SK-N-SH (cell line): ENCODE measurements around the gene TBX21. TPM values are rescaled to one million over a fixed set of nuclear protein-coding genes. Genes with fewer than 3 reads are reported as not detected.

Source experiments
- CTCF ChIA-PET: fragments of 300-600, 350-600 bp; formaldehyde crosslinking; extraction: SDS; loops from one replicate; lab custom pipeline; 2021; lab: Yijun Ruan, JAX
- POLR2A ChIA-PET: fragments of 350-600 bp; sonication (Branson Sonifier 250); formaldehyde crosslinking; extraction: SDS; loops from one replicate; lab custom pipeline; 2020; ENCODE audit warnings: antibody characterized with exemption, inconsistent platforms; lab: Yijun Ruan, JAX
- DNase-seq: peaks from one replicate; pipeline ENCODE4 v3.0.0; 2012
- H2AFZ ChIP-seq: fragments of 200-600 bp; sonication (generic); 2 replicates; pipeline ENCODE4 v1.8.1; 2016; ENCODE audit warnings: antibody characterized with exemption, mild to moderate bottlenecking, low read depth
- H3F3A ChIP-seq: fragments of 200-600 bp; sonication (generic); replicated peaks from 2 replicates; pipeline ENCODE3; 2016; ENCODE audit warnings: antibody characterized with exemption, mild to moderate bottlenecking; ENCODE audit not compliant: insufficient read depth
- H3K27ac ChIP-seq, 2 experiments: fragments of 200-500 bp in 1 of 2; fragments of 200-600 bp in 1 of 2; sonication (Bioruptor generic) in 1 of 2; sonication (generic), shearing (Covaris generic) in 1 of 2; 2 replicates each; pipeline versions ENCODE4 v1.5.1 to v1.6.1; 2014 to 2016; ENCODE audit warnings: low read depth in 2 of 2, inconsistent platforms in 1 of 2, low read length in 1 of 2, mild to moderate bottlenecking in 1 of 2, mixed read lengths in 1 of 2
- H3K27me3 ChIP-seq: fragments of 200-600 bp; sonication (generic), shearing (Covaris generic); 2 replicates; pipeline ENCODE4 v1.6.1; 2016; ENCODE audit warnings: mixed run types; ENCODE audit not compliant: insufficient read depth
- H3K36me3 ChIP-seq, 2 experiments: fragments of 200-500 bp in 1 of 2; fragments of 200-600 bp in 1 of 2; sonication (Bioruptor generic) in 1 of 2; sonication (generic) in 1 of 2; replicated peaks in 1 of 2; 2 replicates each; pipeline versions ENCODE3 to v1.5.1; 2014 to 2016; ENCODE audit warnings: low read length in 1 of 2, mild to moderate bottlenecking in 1 of 2; ENCODE audit not compliant: insufficient read depth in 2 of 2, control insufficient read depth in 1 of 2
- H3K4me1 ChIP-seq, 2 experiments: fragments of 200-500 bp in 1 of 2; fragments of 200-600 bp in 1 of 2; sonication (Bioruptor generic) in 1 of 2; sonication (generic), shearing (Covaris generic) in 1 of 2; 2 replicates each; pipeline versions ENCODE4 v1.5.1 to v1.6.1; 2014 to 2016; ENCODE audit warnings: low read depth in 1 of 2, low read length in 1 of 2, mixed run types in 1 of 2; ENCODE audit not compliant: insufficient read depth in 2 of 2, control insufficient read depth in 1 of 2
- H3K4me2 ChIP-seq: fragments of 200-600 bp; sonication (generic), shearing (Covaris generic); 2 replicates; pipeline ENCODE4 v1.6.1; 2017; ENCODE audit warnings: mixed run types
- H3K4me3 ChIP-seq, 2 experiments: fragments of 200-500 bp in 1 of 2; fragments of 200-600 bp in 1 of 2; sonication (Bioruptor generic) in 1 of 2; sonication (generic), shearing (Covaris generic) in 1 of 2; 2 replicates each; pipeline versions ENCODE4 v1.5.1 to v1.8.1; 2014 to 2016; ENCODE audit warnings: low read depth in 2 of 2, inconsistent platforms in 1 of 2, low read length in 1 of 2, mild to moderate bottlenecking in 1 of 2, mixed read lengths in 1 of 2, moderate library complexity in 1 of 2
- H3K79me2 ChIP-seq: fragments of 200-600 bp; sonication (generic); 2 replicates; pipeline ENCODE4 v1.8.1; 2017; ENCODE audit warnings: mild to moderate bottlenecking; ENCODE audit not compliant: insufficient read depth
- H3K9ac ChIP-seq: fragments of 200-600 bp; sonication (generic); 2 replicates; pipeline ENCODE4 v1.6.1; 2017; ENCODE audit warnings: mixed run types
- H3K9me2 ChIP-seq: fragments of 200-600 bp; sonication (generic); 2 replicates; pipeline ENCODE4 v1.6.1; 2017; ENCODE audit warnings: mixed run types
- H3K9me3 ChIP-seq: fragments of 200-600 bp; sonication (generic); 2 replicates; pipeline ENCODE4 v1.6.1; 2017; ENCODE audit warnings: mixed run types, mild to moderate bottlenecking, moderate library complexity
- H4K20me1 ChIP-seq: fragments of 200-600 bp; sonication (generic); 2 replicates; pipeline ENCODE4 v1.6.1; 2017; ENCODE audit warnings: mild to moderate bottlenecking, mixed run types; ENCODE audit not compliant: insufficient read depth
- CTCF ChIP-seq: fragments of 200-600 bp; sonication (generic); IDR thresholded peaks from 2 replicates; pipeline ENCODE4 v1.6.1; 2017; ENCODE audit warnings: antibody characterized with exemption, mild to moderate bottlenecking, moderate library complexity
- EP300 ChIP-seq, 2 experiments: IDR thresholded peaks; 2 replicates each; pipeline versions ENCODE4 v1.4.0 to v1.6.1; 2012; ENCODE audit warnings: borderline replicate concordance in 1 of 2, low read depth in 1 of 2, low read length in 1 of 2
- EZH2phosphoT487 ChIP-seq: fragments of 200-600 bp; sonication (generic); IDR thresholded peaks from 2 replicates; pipeline ENCODE4 v1.6.1; 2017; ENCODE audit warnings: low read depth, mixed run types, mild to moderate bottlenecking, antibody characterized with exemption, moderate library complexity, borderline replicate concordance
- FOXM1 ChIP-seq: IDR thresholded peaks from 2 replicates; pipeline ENCODE4 v1.4.0; 2012; ENCODE audit warnings: low read depth, mild to moderate bottlenecking
- GATA2 ChIP-seq: sonication (generic); formaldehyde crosslinking; IDR thresholded peaks from 2 replicates; pipeline ENCODE4 v1.5.0; 2020; ENCODE audit warnings: mild to moderate bottlenecking, missing genetic modification reagents
- JUND ChIP-seq: IDR thresholded peaks from 2 replicates; pipeline ENCODE4 v1.4.0; 2012
- MEF2A ChIP-seq: IDR thresholded peaks from 2 replicates; pipeline ENCODE4 v1.4.0; 2012; ENCODE audit warnings: low read depth, borderline replicate concordance
- RAD21 ChIP-seq: IDR thresholded peaks from 2 replicates; pipeline ENCODE4 v1.6.1; 2012; ENCODE audit warnings: mild to moderate bottlenecking, low read length
- RCOR1 ChIP-seq: fragments of 150-350 bp; IDR thresholded peaks from 2 replicates; pipeline ENCODE4 v1.6.1; 2017; ENCODE audit warnings: antibody characterized with exemption, low read length
- REST ChIP-seq: IDR thresholded peaks from 2 replicates; pipeline ENCODE4 v1.6.1; 2012; ENCODE audit warnings: mild to moderate bottlenecking, low read depth, low read length, moderate library complexity
- RFX5 ChIP-seq: IDR thresholded peaks from 2 replicates; pipeline ENCODE4 v1.6.1; 2012; ENCODE audit warnings: mild to moderate bottlenecking, improper control_type of control experiment, low read length
- SIN3A ChIP-seq: IDR thresholded peaks from 2 replicates; pipeline ENCODE4 v1.6.1; 2012; ENCODE audit warnings: low read depth, mild to moderate bottlenecking, low read length, moderate library complexity, borderline replicate concordance
- WGBS: methylation state at CpG from one replicate; pipeline ENCODE4 v1.1.6; 2017; ENCODE audit warnings: low lambda C conversion rate; 5-methylcytosine and 5-hydroxymethylcytosine counted together
- polyA plus RNA-seq, 3 experiments: library from polyadenylated mRNA; depleted of rRNA; stranded (reverse); fragments of >200 nt; gene quantifications; 2 replicates each; pipeline ENCODE4 v1.2.3, GENCODE V29; 2012
- TF ChIP-seq, protein P1 (sequence below): IDR thresholded peaks from 2 replicates; pipeline ENCODE4 v1.4.0; 2012; ENCODE audit warnings: low read depth, borderline replicate concordance

The TBX21 gene
- polyA plus RNA-seq, 1 of the 3 experiments (the other 2 are of a cell fraction): not detected

GRCh38 chr17:47696717-47697642 is 36.1 kb upstream of the TBX21 start:
- CTCF ChIA-PET: interaction anchor here (0.7 to 11.3 kb wide), 11 partner anchors 10 to 118 kb away, joined by 3 to 211 read pairs (median 36); partner anchors contain the start of gene TBX21

DNA sequence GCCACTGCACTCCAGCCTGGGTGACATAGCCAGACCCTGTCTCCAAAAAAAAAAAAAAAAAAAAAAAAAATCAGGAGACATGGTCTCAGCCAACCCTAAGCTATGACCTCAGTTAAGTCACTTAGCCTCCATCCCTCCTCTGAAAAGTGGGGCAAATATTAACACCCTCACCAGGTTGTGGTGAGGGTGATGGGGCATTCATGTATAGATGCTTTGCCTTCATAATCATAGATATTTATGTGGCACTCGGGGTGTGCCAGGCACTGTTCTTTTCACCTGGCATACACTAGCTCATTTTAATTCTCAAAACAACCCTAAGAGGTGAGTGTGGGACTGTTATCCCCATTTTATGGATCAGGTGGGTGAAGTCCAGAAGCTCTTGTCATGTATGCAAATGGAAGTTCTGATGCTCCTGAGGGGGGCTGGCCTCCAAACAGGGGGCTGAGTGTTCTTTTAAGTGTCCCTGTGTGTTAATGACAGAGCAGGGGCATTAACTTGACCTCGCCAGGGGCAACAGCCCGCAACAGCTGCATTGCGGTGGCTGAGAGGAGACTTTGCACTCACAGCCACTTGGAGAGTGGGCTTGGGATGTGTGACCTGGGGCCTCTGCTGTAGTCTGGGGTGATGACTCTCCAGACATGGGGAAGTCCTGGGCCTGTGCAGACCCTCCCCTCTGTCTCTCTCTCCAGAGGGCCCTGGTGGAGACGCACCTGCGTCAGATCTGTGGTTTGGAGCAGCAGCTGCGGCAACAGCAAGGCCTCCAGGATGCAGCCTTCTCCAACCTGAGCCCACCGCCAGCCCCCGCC is 34.9 kb upstream of the TBX21 start:
- Histone ChIP-seq H3K9ac (no peak overlapping the region), H3K4me2 (no peak overlapping the region), H3F3A (peaks cover 12% of the 10 kb centered on the region), H3K27me3 (no peaks in the 10 kb centered on the region), H3K36me3 (peaks cover 12 to 17% of the 10 kb centered on the region in 2 experiments), H3K9me3 (no peaks in the 10 kb centered on the region), H3K79me2 (no peaks in the 10 kb centered on the region), H4K20me1 (peaks cover 7% of the 10 kb centered on the region; the same call in 1 of the 2 replicates), H3K4me1 (peaks cover 8 to 12% of the 10 kb centered on the region in 2 experiments; a peak in 3 of 4 replicates), H2AFZ (no peak overlapping the region), H3K4me3 (no peak overlapping the region), H3K9me2 (no peaks in the 10 kb centered on the region), H3K27ac (no peak overlapping the region)
- 70% methylated on average over 9 of the region's 9 CpGs for WGBS
- DNase-seq: peak; percentile 22
- ChIA-PET POLR2A (no interaction called here), CTCF (interaction anchor here (0.6 to 11.3 kb wide), 29 partner anchors 9 to 297 kb away, joined by 3 to 211 read pairs (median 4); partner anchors contain the start of gene TBX21)
- TF ChIP-seq MEF2A (no peak), FOXM1 (no peak), CTCF (no peak), JUND (no peak), RCOR1 (no peak), GATA2 (CRISPR knock-in tag) (no peak), SIN3A (no peak), EZH2phosphoT487 (no peak), RFX5 (no peak), EP300 (IDR thresholded peaks at IDR 0.05; ENCODE audit: borderline replicate concordance in 1 of 2, low read depth in 1 of 2, low read length in 1 of 2) (no peak)
- TF ChIP-seq, protein P1, sequence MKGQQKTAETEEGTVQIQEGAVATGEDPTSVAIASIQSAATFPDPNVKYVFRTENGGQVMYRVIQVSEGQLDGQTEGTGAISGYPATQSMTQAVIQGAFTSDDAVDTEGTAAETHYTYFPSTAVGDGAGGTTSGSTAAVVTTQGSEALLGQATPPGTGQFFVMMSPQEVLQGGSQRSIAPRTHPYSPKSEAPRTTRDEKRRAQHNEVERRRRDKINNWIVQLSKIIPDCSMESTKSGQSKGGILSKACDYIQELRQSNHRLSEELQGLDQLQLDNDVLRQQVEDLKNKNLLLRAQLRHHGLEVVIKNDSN: no peak

More at GRCh38 chr17:47696717-47697642, 36.1 kb upstream of the TBX21 start:
- TF ChIP-seq RAD21: no peak
- 0 out of 2 replicates have a peak, but pooled peaks have one; percentile 19 for TF ChIP-seq REST
- H4K20me1 ChIP-seq: peaks cover 7% of the 10 kb centered on the region; the same call in 1 of the 2 replicates
- POLR2A ChIA-PET: no interaction called here
- no peak overlapping the region for H3K4me2 ChIP-seq
- H3K27me3 ChIP-seq: no peaks in the 10 kb centered on the region
- no peak overlapping the region for H3K9ac ChIP-seq
- no peaks in the 10 kb centered on the region for H3K9me2 ChIP-seq
- H3K79me2 ChIP-seq: no peaks in the 10 kb centered on the region
- no peak overlapping the region for H3K27ac ChIP-seq
- no peak overlapping the region for H3K4me3 ChIP-seq
- H3K9me3 ChIP-seq: no peaks in the 10 kb centered on the region
- WGBS: 93% methylated on average over 11 of the region's 11 CpGs
- no peak for DNase-seq
- peaks cover 17% of the 10 kb centered on the region for H3F3A ChIP-seq
- H3K36me3 ChIP-seq: peaks cover 12 to 17% of the 10 kb centered on the region in 2 experiments
- no peak overlapping the region for H2AFZ ChIP-seq
- H3K4me1 ChIP-seq: peaks cover 14 to 23% of the 10 kb centered on the region in 2 experiments; a peak in 3 of 4 replicates
